ENCODE results near the gene LIN37. TPM values are rescaled to one million over a fixed set of nuclear protein-coding genes. Genes with fewer than 3 reads are reported as not detected.

Gene LIN37
- total RNA-seq, 1 donor from 2014 or later: 6.2 TPM

- no peak for DNase-seq
- TF ChIP-seq CTCF (IDR thresholded peaks at IDR 0.05; ENCODE audit: borderline replicate concordance): no peak
- no peaks in the 10 kb centered on the region for H3K36me3 ChIP-seq
- H3K27me3 ChIP-seq (ENCODE audit: low read depth): no peaks in the 10 kb centered on the region
- peaks cover 23% of the 10 kb centered on the region for H3K4me1 ChIP-seq
- H3K9me3 ChIP-seq (replicated peaks): no peaks in the 10 kb centered on the region
- H3K27ac ChIP-seq (replicated peaks): no peak overlapping the region
- intact Hi-C loops (cut with micrococcal nuclease): no loop called here
- no peak overlapping the region for H3K4me3 ChIP-seq
Observed at GRCh38 chr19:35773020-35773806, 24.8 kb downstream of the LIN37 start.

DNA sequence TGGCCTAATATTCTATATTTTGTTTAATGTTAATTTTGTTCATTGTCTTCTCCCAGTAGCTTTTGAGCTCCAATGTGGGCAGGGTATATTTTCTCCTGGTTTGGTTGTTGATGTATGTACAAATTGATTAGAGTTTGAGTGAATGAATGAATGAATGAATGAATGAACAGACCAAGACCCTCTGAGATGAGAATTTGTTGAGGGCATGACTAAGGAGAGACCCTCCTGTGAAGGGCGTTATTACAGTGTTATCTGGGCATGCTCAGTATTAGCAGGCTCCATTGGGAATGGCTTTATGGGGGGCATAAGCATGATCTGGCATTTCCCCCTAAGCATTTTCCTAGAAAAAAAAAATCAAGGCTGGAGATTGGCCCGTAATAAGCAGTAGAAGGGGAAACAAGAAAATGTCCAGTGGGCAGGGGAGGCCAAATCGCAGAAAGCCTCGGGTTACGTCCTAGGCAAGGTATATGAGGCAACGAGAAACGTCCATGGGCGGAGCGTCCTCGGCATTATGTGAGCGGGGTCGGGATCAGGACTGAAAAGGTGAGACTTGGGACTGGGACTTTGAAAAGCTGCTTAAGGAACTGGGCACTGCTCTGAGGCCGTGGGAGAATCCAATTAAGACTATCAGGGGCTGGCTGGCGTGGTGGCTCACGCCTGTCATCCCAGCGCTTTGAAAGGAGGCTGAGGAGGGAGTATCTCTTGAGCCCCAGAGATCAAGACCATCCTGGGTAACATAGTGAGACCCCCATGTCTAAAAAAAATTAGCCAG lies 26.1 kb downstream of the LIN37 start:
- H3K36me3 ChIP-seq: no peaks in the 10 kb centered on the region
- DNase-seq: no peak
- H3K4me1 ChIP-seq: peaks cover 21% of the 10 kb centered on the region
- H3K27me3 ChIP-seq (ENCODE audit: low read depth): no peaks in the 10 kb centered on the region
- no peak overlapping the region for H3K27ac ChIP-seq (replicated peaks)
- H3K9me3 ChIP-seq (replicated peaks): no peaks in the 10 kb centered on the region
- TF ChIP-seq CTCF (IDR thresholded peaks at IDR 0.05; ENCODE audit: borderline replicate concordance): no peak
- intact Hi-C loops (cut with micrococcal nuclease): no loop called here
- peak overlapping the region; percentile 94 for H3K4me3 ChIP-seq

DNA sequence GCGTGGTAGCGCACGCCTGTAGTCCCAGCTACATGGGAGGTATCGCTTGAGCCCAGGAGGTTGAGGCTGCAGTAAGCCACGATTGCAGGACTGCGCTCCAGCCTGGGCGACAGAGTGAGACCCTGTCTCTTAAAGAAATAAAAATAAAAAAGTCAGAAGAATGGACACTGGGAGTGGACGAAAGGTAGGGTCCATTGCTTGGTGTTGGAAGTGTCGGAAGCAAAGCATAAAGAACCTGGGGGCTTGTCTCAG lies 26.6 kb downstream of the LIN37 start:
- Histone ChIP-seq H3K27ac (replicated peaks) (no peak overlapping the region), H3K4me1 (peaks cover 21% of the 10 kb centered on the region), H3K9me3 (replicated peaks) (no peaks in the 10 kb centered on the region), H3K4me3 (peak overlapping the region; percentile 94), H3K36me3 (peaks cover 1% of the 10 kb centered on the region), H3K27me3 (ENCODE audit: low read depth) (no peaks in the 10 kb centered on the region)
- TF ChIP-seq CTCF (IDR thresholded peaks at IDR 0.05; ENCODE audit: borderline replicate concordance): no peak
- intact Hi-C loops (cut with micrococcal nuclease): no loop called here
- DNase-seq: no peak

GRCh38 chr19:35775298-35776101 lies 27.1 kb downstream of the LIN37 start, which contains the start of gene ARHGAP33:
TSS of gene ARHGAP33 (plus strand) at chr19:35775564. CDS start at chr19:35775659, 95 bp downstream.
- intact Hi-C loops (cut with micrococcal nuclease): no loop called here
- TF ChIP-seq CTCF (IDR thresholded peaks at IDR 0.05; ENCODE audit: borderline replicate concordance): no peak
- Histone ChIP-seq H3K27ac (replicated peaks) (peak within 1 kb of the TSS; percentile 56), H3K4me1 (peaks cover 21% of the 10 kb centered on the region), H3K27me3 (ENCODE audit: low read depth) (no peaks in the 10 kb centered on the region), H3K9me3 (replicated peaks) (no peaks in the 10 kb centered on the region), H3K4me3 (peak within 1 kb of the TSS; percentile 94), H3K36me3 (peaks cover 5% of the 10 kb centered on the region)
- DNase-seq: peak; percentile 100

DNA sequence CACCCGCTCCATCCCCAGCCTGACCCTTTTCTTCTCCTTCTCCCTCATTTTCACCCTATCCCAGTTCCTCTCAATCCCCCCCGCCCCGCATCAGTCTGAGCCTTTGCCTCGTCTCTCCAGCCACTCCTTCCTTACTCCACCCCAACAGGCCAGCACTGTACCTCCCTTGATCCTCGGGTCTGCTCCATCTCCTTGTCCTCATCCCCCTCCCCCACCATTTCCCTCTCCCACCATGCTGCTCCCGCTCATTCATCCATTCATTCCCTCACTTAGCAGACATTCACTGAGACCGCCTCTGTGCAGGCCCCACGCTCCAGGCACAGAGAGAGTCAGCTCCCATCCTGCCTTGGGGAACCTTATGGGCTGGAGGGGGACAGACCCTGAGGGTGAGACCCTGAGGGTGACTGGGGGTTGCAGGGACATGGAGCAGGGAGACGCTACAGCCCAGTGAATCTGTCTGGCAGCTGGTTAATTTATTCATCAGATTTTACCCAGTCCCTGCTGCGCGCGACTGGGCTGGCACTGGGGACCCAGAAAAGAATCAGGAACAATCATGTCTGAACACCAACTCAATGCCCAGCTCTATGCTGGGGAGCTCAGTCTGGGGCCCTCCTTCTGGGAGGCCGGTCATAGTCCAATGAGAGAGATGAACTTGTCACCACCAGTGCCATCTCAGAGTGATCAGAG lies 27.9 kb downstream of the LIN37 start:
- Histone ChIP-seq H3K9me3 (replicated peaks) (no peaks in the 10 kb centered on the region), H3K27me3 (ENCODE audit: low read depth) (no peaks in the 10 kb centered on the region), H3K4me3 (peak overlapping the region; percentile 94), H3K36me3 (peaks cover 13% of the 10 kb centered on the region), H3K27ac (replicated peaks) (no peak overlapping the region), H3K4me1 (peaks cover 21% of the 10 kb centered on the region)
- DNase-seq: no peak
- no peak for TF ChIP-seq CTCF (IDR thresholded peaks at IDR 0.05; ENCODE audit: borderline replicate concordance)
- intact Hi-C loops (cut with micrococcal nuclease): no loop called here
